Activated CD8-positive, alpha-beta memory T cell treated with anti-CD3 and anti-CD28 coated beads, Interleukin-2, amount 50 U/mL, for 4 hours (primary cell): Measurements from ENCODE around the gene HSPG2.

Experiments used
- DNase-seq: peaks from one replicate; pipeline ENCODE4 v3.0.0-alpha.2; 2020

HSPG2 gene

GRCh38 chr1:21896652-21897532, 40.2 kb downstream of the HSPG2 start:
- DNase-seq = no peak

DNA sequence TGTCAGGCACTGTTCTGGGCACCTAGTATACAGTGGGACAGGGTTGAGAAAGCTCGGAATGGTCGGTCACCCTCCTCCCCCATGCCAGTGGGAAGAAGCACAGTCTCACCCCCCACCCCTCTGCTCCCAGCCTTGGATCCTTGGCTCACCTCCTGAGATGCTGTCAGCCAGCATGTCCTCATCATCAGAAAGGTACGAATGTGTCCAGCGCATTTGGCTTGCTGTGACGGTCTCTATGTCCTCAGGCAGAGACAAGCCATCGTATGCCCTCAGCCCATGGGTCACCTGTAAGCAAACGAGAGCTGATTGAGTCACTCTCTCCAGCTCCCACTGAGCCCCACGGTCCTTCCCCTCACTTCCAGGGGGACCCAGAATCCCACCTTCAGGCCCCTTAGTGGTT, 41.1 kb downstream of the HSPG2 start:
- DNase-seq = no peak

DNA sequence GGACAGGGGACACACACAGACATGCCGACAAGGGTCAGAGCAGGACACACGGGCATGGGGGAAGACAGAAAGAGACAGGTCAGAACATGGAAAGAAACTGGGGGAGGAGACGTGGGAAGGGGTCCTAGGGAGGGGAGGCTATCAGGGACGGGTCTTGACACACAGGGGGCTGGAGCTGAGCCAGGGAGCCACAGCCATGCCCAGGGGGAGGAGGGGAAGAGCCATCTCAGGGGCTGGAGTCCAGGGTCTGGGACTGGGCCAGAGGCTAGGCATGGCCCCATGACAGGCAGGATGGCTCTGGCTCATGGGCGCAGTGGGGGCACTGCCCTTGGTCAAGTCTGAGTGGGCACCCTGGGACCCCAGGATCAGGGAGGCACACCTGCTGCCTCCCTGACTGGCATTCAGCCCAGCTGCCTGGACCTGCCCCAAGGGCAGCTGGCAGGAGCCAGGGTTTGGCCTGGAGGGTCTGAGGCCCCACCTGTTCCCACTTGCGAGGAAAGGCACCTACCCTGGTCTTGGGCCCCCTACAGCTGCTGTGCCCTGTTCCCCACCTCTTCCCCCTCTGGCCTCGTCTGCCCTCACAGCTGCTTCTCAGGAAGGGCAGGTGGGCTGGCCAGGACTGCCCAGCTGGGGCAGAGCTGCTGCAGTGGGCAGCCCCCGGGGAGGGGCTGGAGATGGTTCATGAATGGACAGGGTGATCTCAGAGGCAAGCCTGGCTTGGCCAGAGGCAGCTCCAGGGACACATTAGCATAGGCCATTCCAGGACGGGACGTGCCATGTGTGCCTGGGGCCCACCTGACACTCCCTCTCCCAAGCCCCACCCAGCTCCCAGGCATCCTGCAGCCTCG, 42.9 kb downstream of the HSPG2 start:
- DNase-seq = no peak

- no peak for DNase-seq
These were observed 43.9 kb downstream of the HSPG2 start for GRCh38 chr1:21893046-21893805.

GRCh38 chr1:21891621-21892479, 45.3 kb downstream of the HSPG2 start:
- no peak for DNase-seq

DNA sequence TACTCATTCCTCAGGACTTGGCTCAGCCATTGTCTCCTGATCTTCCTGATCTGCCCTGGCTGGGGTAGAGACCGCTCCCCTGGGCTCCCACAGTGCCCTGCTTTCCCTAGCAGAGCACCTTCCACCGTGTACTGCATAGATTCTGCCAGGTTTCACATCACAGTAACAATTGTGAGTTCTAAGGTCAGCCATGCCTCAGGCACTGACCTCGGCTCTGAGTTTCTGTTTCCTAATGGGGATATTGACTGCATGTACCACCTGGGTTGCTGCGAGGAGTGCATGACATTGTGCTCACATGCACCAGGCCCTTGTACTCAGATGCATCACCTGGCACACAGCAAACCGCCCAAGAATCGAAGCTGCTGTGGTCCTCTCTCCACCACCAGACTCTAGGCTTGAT, 46.0 kb downstream of the HSPG2 start:
- no peak for DNase-seq

DNA sequence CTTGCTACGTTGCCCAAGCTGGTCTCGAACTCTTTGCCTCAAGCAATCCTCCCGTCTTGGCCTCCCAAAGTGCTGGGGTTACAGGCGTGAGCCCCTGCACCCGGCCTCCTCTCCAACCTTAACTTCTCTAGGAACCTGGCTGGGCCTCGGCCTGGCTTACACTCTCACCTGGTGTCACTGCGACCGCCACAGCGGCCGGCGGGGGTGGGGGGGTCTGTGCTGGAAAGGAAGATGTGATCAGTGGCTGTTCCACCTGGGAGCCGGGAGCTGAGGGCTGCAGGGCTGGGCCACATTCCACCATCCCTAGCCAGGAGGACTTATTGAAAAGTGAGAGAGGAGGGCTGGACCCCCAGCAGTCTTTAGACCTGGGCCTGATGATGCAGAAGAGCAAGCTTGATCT, 48.6 kb downstream of the HSPG2 start:
- DNase-seq = no peak

DNA sequence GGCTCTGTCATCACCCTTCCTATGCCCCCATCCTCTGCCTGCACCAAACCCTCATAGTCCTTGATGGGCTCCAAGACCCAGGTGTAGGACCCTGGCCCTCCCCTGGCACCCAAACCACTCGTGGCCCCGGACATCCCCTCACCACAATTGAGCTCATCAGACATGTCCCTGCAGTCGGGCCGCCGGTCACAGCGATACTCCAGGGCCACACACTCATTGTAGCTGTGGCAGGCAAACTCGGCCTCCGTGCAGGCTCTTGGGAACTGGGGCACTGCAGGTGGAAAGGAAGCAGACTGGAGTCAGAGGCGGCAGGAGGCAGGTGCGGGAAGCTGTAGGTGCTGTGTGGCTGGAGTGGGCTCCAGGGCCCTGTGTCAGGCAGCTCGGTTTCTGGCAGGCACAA, 49.3 kb downstream of the HSPG2 start:
- DNase-seq = no peak

GRCh38 chr1:21887216-21887736, 49.8 kb downstream of the HSPG2 start:
- DNase-seq = no peak

DNA sequence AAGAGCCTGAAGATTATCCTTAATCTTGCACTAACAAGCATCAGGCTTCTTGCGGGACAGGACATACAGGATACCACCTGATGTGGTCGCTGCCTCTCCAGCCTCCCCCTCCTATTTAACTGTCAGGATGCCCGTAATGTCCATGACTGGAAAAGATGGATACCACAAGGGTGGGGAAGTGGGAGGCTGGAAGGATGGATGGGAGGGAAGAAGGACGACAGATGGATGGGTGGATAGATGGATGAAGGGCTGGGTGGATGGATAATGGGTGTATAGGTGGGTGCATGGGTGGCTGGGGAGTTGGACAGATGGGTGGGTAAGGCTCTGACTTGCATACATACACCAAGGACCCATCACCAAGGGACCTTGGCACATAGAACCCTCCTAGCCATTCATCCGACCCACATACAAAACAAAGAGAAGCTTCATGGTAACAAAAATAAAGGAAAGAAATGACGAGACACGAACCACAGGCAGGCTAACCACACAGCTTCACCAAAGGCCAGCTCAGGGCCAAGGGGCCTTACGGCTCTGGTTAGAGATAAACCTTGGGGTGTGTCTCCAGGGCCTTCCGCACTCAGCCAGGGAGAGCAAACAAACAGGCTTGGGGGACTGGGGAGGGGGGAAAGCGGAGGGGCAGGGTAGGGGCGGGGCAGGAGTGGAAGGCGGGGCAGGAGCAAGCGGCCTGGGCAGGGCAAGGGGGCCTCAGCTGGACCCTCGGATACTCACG, 50.5 kb downstream of the HSPG2 start:
- no peak for DNase-seq

- DNase-seq = no peak
These were observed 51.7 kb downstream of the HSPG2 start for GRCh38 chr1:21885236-21886037.

DNA sequence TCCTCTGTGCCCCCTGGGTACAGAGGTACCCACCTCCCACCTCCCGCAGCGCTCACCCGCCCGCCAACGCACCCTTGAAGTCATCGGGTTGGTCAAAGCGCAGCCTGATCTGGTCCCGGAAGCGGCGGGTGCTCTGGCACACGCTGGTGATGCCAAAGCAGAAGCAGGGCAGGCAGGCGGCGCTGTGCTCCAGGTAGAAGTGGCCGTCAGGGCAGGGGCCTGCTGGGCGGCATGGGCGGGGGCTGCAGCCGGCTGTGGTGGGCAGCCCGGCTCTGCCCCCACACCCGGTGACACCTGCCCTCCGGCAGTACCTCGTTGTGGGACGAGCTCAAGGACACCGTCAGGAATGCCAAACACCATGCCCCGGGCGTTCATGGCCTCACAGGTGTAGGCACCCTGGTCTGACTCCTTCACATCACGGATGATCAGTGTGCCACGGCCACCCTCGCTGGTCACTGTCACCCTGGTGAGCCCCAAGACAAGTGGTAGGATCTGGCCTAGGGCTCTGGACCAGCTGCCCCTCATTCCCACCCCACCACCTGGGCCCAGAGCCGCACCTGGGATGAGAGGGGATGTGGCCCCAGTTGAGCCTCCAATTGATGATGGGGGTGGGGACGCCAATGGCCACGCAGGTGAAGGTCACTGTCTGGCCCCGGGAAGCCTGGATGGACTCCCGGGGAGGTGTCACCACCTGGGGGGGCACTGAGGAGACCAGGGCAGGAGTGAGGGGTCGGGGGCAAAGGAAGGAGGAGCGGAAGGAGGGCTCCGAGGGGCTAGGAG, 52.5 kb downstream of the HSPG2 start:
- no peak for DNase-seq

DNA sequence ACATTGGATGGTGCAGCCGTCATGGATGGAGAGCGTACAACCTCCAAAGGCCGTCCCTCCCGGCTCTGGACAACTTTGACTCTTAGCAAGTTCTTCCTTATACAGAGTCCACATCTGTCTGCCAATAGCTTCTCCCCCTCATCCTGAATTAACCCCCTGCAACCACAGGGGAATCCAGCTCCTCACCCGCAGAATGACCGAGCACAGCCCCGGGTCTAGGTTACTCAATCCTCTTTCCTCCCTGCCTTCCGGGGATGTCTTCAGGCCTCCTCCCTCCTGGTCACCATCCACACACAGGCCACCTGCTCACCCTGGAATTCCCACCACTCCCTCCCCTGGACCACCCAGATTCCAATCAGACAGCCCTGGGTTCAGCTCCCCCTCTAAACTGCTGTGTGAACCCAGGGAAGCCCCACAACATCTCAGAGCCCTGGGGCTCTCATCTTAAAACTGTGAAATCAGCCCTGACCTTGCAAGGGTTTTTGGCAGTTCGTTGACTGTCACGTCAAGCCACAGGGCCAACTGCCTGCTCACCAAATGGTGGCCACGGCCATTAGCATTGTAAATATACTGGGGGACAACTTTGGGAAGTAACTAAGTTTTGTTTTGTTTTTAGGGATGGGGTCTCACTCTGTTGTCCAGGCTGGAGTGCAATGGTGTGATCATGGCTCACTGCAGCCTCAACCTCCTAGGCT, 54.2 kb downstream of the HSPG2 start:
- no peak for DNase-seq

DNA sequence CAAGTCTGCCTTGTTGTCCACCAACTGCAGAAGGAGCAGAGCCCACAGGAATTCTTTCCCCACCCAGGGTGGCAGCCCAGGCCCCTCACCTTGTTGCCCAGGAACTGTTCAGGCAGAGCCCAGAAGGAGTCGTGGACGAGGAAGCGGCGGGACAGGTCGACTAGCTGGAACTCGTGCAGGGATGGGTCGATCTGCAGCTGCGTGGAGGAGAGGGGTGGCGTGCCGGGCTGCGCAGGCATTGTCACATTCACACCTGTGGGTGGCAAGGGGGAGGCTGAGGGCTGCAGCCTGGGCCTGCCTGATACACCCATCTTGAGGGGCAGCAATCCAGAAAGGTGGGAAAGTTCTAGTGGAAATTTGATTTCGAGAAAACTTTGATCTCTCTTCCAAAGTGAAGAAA, 55.9 kb downstream of the HSPG2 start:
- DNase-seq = no peak

- DNase-seq = no peak
These were observed 56.5 kb downstream of the HSPG2 start for GRCh38 chr1:21880619-21880970.

DNA sequence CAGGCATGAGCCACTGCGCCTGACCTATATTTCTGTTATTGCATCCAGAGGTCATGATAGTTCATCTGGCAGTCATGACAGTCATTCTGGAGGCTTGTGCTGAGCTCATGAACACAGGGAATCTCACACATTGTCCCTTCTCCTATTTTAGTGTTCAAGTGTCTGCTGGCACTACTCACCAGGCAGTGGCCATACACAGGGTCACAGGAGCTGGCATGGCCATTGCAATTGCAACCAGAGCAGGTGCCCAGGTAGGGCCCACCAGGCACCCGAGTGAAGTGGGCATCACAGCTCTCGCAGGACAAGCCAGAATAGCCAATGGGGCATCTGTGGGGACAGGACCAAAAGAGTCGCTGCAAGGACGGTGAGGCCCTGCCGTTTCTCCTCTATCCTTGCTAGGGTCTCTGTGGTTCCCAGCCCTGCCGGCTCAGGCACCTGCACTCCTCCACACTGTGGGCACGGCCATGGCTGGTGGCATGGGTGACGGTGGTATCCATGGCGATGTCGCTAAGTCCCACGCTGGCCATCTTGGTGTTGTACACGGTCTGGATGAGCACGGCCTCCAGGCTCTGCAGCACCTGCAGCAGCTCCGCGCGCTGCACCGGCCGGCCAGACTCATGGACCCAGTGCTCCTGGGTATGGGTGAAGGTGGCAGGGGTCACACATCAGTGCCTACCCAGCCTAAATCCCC, 57.0 kb downstream of the HSPG2 start:
- DNase-seq = no peak

- no peak for DNase-seq
These were observed 58.2 kb downstream of the HSPG2 start for GRCh38 chr1:21878840-21879478.
